LoVo (cell line): ENCODE measurements around the gene EPPIN.
"Not testable (repeated sequence)": the region's sequence is repeated elsewhere in the genome, so short reads cannot be mapped to it uniquely, and the experiment has no call there.

Experiments
- DNase-seq: peaks from one replicate; pipeline ENCODE4 v3.0.0-alpha.2; 2016; ENCODE audit warnings: low spot score

Gene EPPIN

DNA sequence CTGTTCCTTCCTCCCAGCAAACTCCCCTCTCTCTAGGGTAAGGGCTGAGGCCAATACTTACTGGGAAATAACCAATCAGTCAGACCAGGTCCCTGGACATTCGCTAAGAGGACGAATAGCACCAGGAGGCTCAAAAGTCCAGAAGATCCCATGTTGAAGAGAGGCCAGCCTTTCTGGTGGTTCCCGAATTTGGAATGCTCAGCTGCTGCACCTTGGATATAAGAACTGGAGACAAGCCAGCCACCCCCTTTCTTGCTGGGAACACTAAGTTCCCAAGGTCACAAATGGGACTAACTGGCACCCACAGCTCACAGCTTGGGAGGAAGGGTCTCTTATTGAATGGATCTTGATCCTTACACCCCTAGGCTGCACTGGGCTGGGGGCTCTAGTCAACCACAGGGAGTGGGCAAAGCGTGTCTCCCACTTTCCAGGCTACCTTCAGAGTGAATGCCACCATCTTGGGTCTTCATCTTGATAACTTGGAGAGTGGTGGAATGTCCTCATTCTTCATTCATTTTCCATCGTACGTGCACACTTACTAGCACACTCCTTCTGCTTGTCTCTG lies at the start of gene EPPIN:
TSS of gene EPPIN (minus strand) at position 196 of the 565 bp plus-strand sequence. CDS start at position 152, 44 bp downstream.
- DNase-seq: no peak

DNA sequence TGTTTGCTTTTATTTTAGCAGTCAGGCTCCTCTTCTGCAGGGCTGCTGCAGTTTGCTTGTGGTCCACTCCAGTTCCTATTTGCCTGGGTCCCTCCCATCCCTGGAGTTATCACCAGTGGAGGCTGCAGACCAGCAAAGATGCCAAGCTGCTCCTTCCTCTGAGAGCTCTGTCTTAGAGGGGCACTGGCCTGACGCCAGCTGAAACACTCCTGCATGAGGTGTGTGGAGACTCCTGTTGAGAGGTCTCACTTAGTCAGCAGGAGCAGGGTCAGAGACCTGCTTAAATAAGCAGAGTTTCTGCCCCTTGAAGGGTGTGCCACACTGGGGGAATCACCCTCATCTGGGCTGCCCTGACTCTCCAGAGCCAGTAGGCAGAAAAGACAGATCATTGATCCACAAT lies 48.0 kb upstream of the EPPIN start:
- DNase-seq: no peak

DNA sequence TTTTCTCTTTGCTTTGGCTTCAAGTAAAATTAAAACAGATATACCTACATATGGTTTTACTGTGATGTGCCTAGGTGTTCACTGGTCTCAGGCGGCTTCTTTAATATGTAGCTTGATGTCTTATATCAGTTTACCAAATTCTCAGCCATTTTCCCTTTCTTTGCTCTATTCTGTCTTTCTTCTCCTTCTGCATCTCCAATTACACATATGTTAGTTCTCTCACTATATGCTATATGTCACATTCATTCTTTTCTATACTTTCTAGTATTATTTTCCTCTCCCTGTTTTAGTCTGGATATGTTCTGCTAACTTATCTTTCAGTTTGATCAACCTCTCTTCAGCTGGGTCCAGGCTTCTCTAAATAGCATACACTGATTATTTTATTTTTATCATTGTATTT lies 46.3 kb upstream of the EPPIN start:
- DNase-seq: no peak

DNA sequence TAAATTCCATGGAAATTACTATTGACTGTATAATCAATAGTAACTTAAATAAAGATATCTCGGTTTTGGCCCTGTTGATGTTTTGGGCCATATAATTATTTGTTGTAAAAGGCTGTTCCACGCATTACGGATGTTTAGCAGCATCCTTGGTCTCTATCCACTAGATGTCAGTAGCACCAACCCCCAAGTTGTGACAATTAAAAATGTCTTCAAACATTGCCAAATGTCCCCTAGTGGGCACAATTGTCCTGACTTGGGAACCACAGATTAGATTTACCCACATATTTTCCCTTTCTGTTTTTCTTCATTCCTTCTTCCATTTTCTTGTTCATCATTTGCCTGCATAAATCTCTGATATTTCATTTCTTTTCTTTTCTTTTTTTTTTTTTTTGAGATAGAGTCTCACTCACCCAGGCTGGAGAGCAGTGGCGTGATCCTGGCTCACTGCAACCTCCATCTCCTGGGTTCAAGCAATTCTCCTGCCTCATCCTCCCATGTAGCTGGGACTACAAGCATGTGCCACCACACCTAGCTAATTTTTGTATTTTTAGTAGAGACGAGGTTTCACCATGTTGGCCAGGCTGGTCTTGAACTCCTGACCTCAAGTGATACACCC lies 45.5 kb upstream of the EPPIN start:
- peak; percentile 57 for DNase-seq

DNA sequence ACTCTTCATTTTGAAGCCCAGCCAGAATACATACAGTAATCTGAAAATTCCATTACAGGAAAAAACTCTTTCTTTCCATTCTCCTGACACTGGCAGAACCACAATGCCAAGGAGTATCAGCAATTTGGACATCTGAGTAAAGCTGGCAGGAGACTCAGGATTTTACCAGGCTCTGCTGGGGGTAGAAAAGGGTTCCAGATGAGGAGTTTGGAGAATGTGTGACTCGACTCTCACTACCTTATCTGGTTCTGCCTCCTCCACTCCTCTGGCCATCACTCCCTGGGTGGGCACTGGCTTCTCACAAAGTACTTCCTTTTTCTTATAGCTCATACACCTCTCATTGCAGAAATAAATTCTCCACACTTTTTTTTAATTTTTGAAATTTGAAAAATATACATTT lies 42.5 kb upstream of the EPPIN start:
- no peak for DNase-seq

DNA sequence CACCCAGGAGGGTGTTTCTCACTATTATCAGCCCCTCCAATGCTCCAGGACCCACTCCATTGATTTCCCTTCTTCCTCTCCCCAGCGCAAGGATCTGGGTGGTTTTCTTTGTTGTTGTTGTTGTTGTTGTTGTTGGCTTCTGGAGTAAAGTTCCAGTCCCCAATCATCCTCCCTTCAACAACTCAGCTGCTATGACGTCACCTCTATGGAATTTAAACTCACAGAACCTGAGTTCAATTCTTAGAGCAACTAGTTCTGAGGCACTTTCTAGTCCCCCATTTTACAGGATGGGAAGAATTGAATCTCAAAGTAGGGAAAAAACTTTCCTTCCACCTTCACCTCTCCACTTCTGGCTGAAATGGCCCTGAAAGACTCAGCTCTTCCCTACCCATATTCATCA lies 41.6 kb upstream of the EPPIN start:
- no peak for DNase-seq

DNA sequence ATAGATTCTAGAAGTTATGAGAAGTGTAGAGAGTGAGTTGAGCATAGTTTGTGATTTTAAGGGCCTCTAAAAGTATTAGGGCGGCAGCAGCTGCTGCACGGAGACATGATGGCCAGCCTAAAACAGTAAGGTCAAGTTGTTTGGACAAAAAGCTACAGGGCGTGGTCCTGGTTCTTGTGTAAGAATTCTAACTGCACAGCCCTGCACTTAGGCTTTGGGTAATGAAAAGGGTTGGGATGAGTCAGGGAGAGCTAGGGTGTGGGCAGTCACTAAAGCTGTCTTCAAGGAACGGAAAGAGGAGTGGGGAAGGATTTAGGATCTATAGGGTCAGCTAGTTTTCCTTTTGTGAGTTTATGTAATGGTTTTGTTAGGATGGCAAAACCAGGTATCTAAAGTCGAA lies 38.8 kb upstream of the EPPIN start:
- not testable (repeated sequence) for DNase-seq

DNA sequence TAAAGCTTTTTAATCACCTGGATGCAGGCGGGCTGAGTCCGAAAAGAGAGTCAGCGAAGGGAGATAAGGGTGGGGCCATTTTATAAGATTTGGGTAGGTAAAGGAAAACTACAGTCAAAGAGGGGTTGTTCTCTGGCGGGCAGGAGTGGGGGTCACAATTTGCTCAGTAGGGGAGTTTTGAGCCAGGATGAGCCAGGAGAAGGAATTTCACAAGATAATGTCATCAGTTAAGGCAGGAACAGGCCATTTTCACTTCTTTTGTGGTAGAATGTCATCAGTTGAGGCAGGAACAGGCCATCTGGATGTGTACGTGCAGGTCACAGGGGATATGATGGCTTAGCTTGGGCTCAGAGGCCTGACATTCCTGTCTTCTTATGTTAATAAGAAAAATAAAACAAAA lies 37.1 kb upstream of the EPPIN start:
- not testable (repeated sequence) for DNase-seq

DNA sequence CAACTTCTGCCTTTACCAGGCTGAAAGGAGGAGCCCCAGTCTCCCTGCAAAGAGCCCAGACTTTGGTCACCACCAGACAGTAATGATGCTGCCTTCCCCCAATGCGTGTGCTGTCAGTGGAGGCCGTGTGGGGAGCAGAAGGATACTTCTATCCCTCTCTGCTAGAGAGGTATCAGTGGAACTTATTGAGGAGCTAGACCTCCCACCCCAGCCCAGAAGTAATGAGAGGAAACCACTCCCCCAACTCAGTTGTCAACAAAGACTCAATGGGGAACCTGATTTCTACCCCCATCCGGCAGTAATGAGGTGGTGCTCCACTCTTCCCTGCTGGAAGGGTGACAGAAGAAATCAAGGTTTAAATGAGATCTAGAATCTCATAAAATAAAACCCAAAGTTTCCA lies 36.3 kb upstream of the EPPIN start:
- DNase-seq: no peak

DNA sequence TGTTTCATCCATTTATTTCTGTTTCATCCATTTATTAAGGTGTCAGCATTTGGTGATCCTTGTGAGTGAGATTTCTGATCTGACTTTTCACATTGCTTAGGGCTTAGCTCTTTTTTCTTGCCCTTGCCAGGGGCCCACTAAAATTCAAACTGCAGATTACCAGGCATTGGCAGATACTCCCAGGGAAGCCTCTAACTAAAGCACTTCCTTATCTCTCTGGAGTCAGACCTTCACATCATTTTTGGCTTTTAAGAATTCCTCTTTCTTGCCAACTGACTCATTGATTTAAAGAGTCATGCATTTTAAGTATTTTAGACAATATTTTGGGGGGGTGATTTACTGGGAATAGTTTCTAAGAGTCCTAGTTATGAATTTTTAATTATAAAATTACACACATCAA lies 34.5 kb upstream of the EPPIN start:
- no peak for DNase-seq

DNA sequence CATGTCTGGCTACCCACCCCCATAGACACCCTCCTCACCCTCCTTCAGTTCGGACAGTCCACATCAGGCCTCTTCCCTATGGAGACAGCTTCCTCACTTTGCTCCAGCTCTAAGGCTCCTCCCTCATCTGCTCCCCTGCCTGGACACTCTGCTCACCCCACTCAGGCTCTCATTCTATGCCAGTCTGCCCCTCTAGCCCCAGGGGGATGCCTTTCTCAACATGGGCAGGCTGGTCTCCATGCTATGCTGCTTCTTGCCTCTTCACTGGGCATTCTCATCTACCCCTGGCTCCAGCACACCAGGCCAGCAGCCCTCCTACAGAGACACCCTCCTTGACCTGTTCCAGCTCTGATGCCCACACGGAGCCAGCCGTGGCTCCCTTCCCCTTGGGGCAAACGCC lies 32.0 kb upstream of the EPPIN start, which contains the start of gene WFDC8:
TSS of gene WFDC8 (minus strand) at position 101 of the 400 bp plus-strand sequence. CDS start at position 64, 37 bp downstream.
- no peak for DNase-seq

DNA sequence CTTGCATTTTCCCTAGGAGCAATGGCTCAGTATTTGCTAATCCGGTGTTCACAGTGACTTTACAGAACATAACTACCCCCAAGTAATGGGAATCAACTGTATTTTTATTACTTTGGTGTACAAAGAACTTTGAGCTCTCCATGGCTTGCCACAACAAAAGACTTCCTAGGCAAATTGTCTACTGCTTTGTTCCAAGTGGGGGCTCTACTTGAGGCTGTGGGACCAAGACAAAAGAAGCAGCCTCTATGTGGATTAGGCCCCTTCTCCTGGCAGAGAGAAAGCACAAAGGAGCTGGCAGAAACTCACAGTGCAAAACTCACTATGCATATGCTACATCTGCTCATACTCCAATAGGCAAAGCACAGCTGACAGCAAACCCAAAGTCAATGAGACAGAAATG lies 31.0 kb upstream of the EPPIN start:
- no peak for DNase-seq

DNA sequence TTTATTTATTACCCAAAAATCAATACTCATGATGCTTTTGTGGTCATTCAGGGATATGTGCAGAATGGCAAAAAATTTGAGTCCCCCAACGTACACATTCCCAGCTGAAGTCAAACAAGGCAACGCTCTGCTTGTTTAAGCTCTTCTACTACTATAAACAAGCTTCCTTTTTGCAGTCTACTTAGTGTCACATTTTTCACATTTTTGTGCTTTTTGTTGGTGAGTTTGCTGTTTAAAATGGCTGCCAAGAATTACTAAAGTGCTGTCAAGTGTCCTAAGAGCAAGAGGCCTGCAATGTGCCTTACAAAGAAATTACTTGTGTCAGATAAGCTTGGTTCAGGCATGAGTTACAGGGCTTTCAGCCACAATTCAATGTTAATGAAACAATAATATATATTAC lies 29.8 kb upstream of the EPPIN start:
- DNase-seq: no peak

DNA sequence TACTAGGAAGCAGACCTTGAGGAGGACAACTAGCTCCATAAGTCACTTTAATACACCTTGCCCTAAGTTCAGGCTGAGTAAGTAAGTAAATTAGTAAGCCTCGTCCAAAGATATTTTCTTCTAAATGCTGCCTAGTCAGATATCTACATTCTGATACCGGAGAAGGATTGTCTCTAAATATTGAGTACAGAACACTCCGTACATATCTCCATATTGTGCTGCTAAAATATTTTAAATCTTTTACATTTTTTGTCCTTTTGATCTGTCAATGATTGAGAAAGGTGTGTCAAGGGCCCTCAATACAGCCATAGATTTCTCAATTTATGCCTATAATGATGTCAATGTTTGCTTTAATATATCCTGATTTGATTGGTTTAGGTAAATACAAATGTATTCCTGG lies 28.7 kb upstream of the EPPIN start:
- DNase-seq: no peak

DNA sequence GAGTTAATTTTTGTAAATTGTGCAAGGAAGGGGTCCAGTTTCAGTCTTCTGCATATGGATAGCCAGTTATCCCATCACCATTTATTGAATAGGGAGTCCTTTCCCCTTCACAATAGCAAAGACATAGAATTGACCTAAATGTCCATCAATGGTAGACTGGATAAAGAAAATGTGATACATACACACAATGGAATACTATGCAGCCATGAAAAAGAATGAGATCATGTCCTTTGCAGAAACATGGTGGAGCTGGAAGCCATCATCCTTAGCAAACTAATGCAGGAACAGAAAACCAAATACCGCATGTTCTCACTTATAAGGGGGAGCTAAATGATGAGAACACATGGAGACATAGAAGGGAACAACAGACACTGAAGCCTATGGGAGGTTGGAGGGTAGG lies 22.4 kb upstream of the EPPIN start:
- not testable (repeated sequence) for DNase-seq

DNA sequence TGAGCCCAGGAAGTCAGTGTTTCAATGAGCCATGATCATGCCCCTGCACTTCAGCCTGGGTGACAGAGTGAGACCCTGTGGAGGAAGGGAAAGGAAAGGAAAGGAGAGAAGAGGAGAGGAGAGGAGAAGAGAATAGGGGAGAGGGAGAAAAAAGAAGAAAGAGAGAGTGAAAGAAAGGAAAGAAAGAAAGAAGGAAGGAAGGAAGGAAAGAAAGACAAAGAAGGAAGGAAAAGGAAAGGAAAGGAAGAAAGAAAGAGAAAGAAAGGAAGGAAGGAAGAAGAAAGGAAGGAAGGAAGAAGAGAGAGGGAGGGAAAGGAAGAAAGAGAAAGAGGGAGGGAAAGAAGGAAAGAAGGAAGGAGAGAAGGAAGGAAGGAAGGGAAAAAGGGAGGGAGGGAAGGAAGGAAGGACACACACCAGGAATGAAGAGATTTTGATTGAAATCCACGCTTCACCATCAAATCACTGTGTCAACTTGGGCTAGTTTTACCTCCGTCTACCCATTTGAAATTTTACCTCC lies 17.6 kb upstream of the EPPIN start:
- DNase-seq: no peak

DNA sequence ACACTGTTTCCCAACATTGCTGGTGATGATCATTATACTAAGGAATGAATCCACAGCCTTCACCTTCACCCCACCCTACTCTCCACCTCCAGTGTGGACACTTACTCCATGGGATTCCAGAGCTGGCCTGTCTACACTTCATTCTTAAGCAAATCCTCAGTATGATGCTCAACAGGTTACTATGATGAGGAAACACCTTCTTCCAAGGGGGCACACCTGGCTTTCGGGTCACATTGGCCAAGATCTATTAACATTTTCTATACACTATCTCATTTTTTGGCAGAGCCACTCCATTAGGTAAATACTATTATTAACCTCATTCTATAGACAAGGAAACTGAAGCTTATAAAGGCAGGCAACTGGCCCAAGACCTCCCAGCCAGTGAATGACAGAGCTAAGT lies 8.0 kb upstream of the EPPIN start:
- no peak for DNase-seq

DNA sequence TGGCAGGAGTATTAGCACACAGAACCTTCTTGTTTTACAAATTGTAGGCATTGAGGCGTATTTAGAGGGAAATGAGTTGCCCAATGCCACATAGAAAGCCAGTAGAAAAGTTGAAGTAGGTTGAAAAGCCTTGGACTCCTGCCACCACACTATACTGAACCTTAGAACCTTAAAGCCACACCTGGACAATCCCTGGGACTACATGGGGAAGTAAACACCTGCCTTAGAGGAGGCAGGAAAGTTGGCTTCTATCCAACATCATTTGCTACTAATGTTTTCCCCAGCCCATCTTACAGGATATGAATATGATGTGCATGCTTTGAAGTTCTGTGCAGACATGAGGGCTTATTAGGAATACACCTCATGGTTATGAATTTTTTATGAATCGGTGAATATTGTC lies 5.3 kb upstream of the EPPIN start:
- no peak for DNase-seq

DNA sequence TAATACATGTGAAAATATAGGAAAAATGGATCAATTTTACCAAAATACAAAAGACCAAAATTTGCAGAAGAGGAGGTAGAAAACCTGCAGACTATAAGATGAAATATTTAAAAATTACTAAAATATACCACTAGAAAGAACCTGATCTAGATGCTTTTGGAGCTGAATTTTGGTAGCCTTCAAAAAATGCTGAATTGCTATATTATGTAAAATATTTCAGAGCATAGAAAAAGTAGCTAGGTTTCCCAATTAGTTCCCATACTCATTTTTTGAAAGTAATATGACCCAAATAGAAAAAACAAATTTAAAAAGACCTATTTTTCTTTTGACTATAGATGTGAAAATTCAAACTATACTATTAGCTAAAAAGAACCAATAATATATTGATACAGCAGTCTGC lies 3.6 kb upstream of the EPPIN start:
- no peak for DNase-seq

DNA sequence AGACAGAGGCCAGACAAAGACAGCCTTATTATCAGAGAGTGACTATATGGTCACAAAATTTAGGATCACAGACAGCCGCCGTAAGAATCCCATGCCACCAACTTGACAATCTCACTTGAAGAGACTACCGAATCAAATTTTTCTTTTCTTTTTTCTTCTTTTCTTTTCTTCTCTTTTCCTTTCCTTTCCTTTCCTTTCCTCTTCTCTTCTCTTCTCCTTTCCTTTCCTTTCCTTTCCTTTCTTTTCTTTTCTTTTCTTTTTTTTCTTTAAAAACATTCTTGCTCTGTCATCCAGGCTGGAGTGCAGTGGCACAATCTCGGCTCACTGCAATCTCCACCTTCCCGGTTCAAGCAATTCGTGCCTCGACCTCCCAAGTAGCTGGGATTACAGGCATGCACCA lies 1.2 kb upstream of the EPPIN start:
- no peak for DNase-seq

DNA sequence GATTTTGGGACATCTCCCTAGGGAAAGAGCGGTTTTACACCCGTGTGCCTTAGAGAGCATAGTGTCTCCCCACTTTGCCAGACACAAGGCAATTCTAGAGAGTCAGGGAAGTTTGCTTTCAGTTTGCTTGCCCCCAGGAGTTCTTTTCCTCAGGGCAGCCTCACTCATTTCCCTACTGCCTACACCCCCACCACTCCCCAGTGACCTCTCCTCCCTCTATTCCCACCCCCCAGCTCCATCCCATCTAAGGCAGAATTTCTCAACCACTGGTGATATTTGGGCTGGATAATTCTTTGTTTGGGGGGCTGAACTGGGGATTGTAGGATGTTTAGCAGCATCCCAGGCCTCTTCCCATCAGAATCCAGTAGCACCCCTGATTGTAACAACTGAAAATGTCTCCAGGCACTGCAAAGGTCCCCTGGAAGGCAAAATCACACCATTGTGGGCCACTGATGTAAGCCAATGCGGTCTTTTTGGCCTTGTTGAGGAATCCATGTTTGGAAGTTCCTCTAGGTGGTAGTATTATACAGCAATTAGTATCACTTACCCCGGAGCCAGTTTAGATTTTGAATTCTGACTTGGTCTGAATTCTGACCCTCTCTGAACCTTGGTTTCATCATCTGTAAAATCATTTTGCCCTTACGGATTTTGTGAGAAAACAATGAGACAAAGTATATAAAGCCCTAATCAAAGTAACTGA lies 1.3 kb downstream of the EPPIN start:
- peak; percentile 15 for DNase-seq

DNA sequence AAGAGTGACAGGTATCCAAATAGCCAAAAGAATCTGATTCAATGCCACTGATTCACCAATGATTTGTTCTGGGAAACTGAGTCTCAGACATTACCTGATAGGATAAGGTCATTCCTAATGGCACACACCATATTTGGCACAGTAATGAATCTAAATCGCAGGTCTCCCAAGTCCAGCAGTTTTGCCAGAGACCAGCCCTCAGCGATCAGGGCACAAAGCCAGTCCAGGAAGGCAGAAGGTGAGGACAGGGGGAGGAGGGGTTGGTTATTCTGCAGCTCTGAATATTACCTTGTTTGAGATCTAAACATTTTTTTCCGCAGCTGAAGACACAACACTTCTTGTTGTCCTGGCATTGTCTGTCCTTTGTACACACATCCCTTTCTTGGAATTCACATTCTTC lies 1.9 kb downstream of the EPPIN start:
- DNase-seq: no peak

DNA sequence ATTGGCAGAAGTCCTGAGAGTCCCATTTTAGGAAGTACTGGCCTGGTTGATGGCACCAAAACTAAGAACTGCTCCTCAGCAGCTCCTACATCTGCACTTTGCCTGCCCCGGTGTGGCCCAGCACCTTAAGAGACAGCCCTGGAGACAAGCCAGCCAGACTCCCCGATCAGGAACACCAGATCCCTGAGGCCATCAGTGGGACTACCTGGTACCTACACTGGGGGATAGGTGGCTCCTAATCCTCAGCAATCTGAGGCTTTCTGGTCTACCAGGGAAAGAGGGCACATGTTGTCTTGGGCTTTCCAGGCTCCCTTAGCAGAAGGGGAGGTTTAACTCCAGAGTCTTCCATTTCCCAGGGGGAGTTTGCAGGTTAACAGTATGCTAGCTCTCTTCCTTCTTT lies 7.8 kb downstream of the EPPIN start, which contains the start of gene WFDC6:
TSS of gene WFDC6 (minus strand) at position 101 of the 400 bp plus-strand sequence. CDS start at position 26, 75 bp downstream.
- no peak for DNase-seq
